Measurements from ENCODE around the gene NPAS2. TPM values are rescaled to one million over a fixed set of nuclear protein-coding genes. Genes with fewer than 3 reads are reported as not detected.

NPAS2 gene
- total RNA-seq, 1 donor from 2014 or later: 8.2 TPM

DNA sequence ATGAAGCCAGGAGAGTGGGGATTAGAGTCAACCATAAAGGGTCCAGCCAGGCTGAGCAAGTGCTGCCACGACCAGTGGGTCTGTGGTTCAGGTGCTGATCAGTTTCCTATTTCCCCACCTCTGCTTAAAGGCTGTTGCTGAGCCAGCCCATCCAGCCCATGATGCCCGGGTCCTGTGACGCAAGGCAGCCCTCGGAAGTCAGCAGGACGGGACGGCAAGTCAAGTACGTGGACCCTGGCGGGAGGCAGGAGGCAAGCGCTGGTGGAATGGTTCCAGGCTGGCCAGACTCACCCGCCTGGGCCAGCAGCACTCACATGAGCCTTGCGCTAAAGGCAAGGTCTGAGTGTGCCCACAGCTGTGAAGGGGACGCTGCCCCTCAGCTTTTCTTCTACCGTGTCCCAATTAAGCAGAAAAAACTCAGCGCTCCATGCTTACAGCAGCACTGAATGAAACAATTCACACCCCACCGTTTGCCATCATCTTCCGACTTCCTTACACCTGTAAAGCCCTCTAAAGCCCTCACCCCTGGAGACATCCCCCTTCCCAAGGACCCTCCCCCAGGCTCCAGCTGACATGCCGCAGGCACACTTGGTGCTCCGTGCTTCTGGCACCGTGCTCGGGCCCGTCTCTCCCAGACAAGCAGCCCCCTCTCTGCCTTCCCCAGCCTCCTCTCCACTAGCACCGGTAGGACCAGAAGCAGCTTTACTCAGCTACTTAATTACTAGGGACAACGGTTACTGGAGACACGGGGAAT lies 170.9 kb downstream of the NPAS2 start:
- FAIRE-seq (no peak), DNase-seq (ENCODE audit: low read depth) (no peak)
- Histone ChIP-seq H3K27me3 (ENCODE audit: control insufficient read depth, insufficient read depth, low read length) (no peaks in the 10 kb centered on the region), H3K36me3 (ENCODE audit: control insufficient read depth, insufficient read depth, low read length) (peaks cover 4% of the 10 kb centered on the region), H3K4me3 (ENCODE audit: low read depth, low read length) (no peak overlapping the region)
- TF ChIP-seq, protein P1, sequence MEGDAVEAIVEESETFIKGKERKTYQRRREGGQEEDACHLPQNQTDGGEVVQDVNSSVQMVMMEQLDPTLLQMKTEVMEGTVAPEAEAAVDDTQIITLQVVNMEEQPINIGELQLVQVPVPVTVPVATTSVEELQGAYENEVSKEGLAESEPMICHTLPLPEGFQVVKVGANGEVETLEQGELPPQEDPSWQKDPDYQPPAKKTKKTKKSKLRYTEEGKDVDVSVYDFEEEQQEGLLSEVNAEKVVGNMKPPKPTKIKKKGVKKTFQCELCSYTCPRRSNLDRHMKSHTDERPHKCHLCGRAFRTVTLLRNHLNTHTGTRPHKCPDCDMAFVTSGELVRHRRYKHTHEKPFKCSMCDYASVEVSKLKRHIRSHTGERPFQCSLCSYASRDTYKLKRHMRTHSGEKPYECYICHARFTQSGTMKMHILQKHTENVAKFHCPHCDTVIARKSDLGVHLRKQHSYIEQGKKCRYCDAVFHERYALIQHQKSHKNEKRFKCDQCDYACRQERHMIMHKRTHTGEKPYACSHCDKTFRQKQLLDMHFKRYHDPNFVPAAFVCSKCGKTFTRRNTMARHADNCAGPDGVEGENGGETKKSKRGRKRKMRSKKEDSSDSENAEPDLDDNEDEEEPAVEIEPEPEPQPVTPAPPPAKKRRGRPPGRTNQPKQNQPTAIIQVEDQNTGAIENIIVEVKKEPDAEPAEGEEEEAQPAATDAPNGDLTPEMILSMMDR (IDR thresholded peaks at IDR 0.05; ENCODE audit: insufficient read depth, low read length, severe bottlenecking): no peak

DNA sequence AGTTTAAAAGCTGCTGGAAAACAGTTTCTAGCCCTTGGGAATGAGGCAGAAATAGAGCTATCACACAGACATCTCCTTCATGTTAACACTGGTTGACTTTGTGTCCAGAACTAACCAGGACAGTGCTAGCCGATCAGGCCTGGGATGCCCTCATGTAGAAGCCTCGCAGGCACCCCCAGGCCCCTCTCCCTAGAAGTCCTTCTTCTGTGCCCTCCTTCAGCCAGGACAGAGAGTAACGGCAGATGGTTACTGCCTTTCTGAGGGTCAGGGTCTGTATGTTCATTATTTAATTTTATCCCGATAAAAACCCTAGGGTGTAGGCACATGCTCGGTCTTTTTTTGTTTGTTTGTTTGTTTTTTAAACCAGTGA lies 171.4 kb downstream of the NPAS2 start:
- TF ChIP-seq, protein P1 (IDR thresholded peaks at IDR 0.05; ENCODE audit: insufficient read depth, low read length, severe bottlenecking): no peak
- H3K36me3 ChIP-seq (ENCODE audit: control insufficient read depth, insufficient read depth, low read length): peaks cover 2% of the 10 kb centered on the region
- H3K4me3 ChIP-seq (ENCODE audit: low read depth, low read length): no peak overlapping the region

DNA sequence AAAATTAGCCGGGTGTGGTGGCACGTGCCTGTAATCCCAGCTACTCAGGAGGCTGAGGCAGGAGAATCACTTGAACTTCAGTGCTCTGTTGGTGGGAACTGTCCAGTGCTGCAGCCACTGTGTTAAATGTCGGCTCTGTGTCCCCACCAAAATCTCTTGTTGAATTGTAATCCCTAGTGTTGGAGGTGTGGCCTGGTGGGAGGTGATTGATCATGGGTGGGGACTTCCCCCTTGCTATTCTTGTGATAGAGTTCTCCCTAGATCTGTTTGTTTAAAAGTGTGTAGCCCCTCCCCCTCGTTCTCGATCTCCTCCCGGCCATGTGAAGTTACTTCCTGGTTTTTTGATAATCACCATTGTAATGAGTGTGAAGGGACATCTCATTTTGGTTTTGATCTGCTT lies 172.3 kb downstream of the NPAS2 start:
- TF ChIP-seq, protein P1 (IDR thresholded peaks at IDR 0.05; ENCODE audit: insufficient read depth, low read length, severe bottlenecking): no peak
- FAIRE-seq: peak; percentile 66
- Histone ChIP-seq H3K36me3 (ENCODE audit: control insufficient read depth, insufficient read depth, low read length) (peaks cover 2% of the 10 kb centered on the region), H3K4me3 (ENCODE audit: low read depth, low read length) (no peak overlapping the region), H3K27me3 (ENCODE audit: control insufficient read depth, insufficient read depth, low read length) (no peaks in the 10 kb centered on the region)
- DNase-seq (ENCODE audit: low read depth): no peak

More for the DNA sequence above, 171.4 kb downstream of the NPAS2 start:
- FAIRE-seq: no peak
- DNase-seq (ENCODE audit: low read depth): no peak
- no peaks in the 10 kb centered on the region for H3K27me3 ChIP-seq (ENCODE audit: control insufficient read depth, insufficient read depth, low read length)

DNA sequence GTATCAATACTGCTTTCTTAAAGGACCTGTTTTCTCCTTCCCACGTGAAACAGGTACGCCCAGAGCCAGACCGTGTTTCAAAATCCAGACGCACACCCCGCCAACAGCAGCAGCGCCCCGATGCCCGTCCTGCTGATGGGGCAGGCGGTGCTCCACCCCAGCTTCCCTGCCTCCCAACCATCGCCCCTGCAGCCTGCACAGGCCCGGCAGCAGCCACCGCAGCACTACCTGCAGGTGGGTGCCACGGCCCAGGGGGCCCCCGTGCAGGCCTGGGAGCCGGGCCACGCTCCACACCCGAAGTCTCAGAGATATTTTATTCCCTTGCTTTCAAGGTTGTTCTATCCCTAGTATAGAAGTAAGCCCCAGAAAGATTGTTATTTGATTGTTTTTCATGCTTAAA lies 173.4 kb downstream of the NPAS2 start:
- Histone ChIP-seq H3K27me3 (ENCODE audit: control insufficient read depth, insufficient read depth, low read length) (no peaks in the 10 kb centered on the region), H3K36me3 (ENCODE audit: control insufficient read depth, insufficient read depth, low read length) (peaks cover 2% of the 10 kb centered on the region), H3K4me3 (ENCODE audit: low read depth, low read length) (no peak overlapping the region)
- DNase-seq (ENCODE audit: low read depth) (no peak), FAIRE-seq (no peak)
- TF ChIP-seq, protein P1 (IDR thresholded peaks at IDR 0.05; ENCODE audit: insufficient read depth, low read length, severe bottlenecking): no peak

DNA sequence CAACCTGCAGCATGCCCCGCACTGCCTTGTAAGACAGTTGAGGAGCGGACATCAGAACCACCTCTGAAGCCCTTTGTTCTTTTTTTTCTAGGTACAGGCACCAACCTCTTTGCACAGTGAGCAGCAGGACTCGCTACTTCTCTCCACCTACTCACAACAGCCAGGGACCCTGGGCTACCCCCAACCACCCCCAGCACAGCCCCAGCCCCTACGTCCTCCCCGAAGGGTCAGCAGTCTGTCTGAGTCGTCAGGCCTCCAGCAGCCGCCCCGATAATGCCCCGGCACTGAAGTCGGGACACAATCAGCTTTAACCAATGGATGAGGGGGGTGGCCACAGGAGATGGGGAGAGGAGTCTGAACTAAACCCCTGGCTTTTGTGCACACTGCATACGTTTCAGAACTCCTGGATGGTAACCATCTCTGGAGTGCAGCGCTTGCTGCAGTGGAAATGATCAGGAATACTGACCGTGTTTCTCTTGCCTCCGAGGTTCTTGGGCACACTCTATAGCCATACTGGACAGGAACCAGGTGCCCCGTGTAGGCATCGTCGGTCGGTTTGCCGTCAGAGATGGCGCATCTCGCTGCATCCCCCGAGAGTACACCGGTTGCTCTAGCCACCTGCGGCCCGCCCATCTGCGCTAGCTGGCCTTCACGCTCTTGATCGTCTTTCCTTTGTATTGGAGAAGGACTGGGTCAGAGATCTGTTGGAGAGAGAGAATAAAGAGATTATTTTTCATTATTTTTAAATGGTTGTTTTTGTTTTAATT lies 175.6 kb downstream of the NPAS2 start:
- FAIRE-seq (no peak), DNase-seq (ENCODE audit: low read depth) (no peak)
- Histone ChIP-seq H3K4me3 (ENCODE audit: low read depth, low read length) (no peak overlapping the region), H3K36me3 (ENCODE audit: control insufficient read depth, insufficient read depth, low read length) (peaks cover 2% of the 10 kb centered on the region), H3K27me3 (ENCODE audit: control insufficient read depth, insufficient read depth, low read length) (no peaks in the 10 kb centered on the region)
- TF ChIP-seq, protein P1 (IDR thresholded peaks at IDR 0.05; ENCODE audit: insufficient read depth, low read length, severe bottlenecking): no peak
